DND-41 (cell line): Measurements from ENCODE around the gene THEM4.

Source experiments
- CTCF ChIP-seq: IDR thresholded peaks from 2 replicates; pipeline ENCODE4 v1.5.1; 2012; ENCODE audit warnings: borderline replicate concordance, low read length, moderate library complexity, mild to moderate bottlenecking; ENCODE audit not compliant: poor library complexity, severe bottlenecking; ENCODE audit errors: extremely low read depth
- EZH2 ChIP-seq: IDR thresholded peaks from 3 replicates; pipeline ENCODE4 v1.6.1; 2012; ENCODE audit warnings: borderline replicate concordance, low read depth, mild to moderate bottlenecking, moderate library complexity, low read length, inconsistent platforms; ENCODE audit not compliant: severe bottlenecking

- TF ChIP-seq CTCF, result no peak
- no peak for TF ChIP-seq EZH2
These were observed 69.6 kb downstream of the THEM4 start, which contains the start of gene C2CD4D for GRCh38 chr1:151839457-151840403.
